HEK293 (cell line): ENCODE measurements around the gene PIK3C2G.

Source experiments
- CTCF ChIA-PET: fragments of 350-600 bp; formaldehyde crosslinking; extraction: SDS; loops from one replicate; lab custom pipeline; 2021; ENCODE audit warnings: antibody characterized with exemption; lab: Yijun Ruan, JAX
- POLR2A ChIA-PET: fragments of 300-600 bp; formaldehyde crosslinking; extraction: SDS; loops from one replicate; lab custom pipeline; 2020; ENCODE audit warnings: antibody characterized with exemption, inconsistent platforms; lab: Yijun Ruan, JAX
- H3K27ac ChIP-seq: fragments of 200-500 bp; sonication (Bioruptor generic); 2 replicates; pipeline ENCODE4 v1.5.1; 2014; ENCODE audit warnings: low read depth, low read length, control low read depth, inconsistent platforms; ENCODE audit errors: extremely low read depth
- H3K36me3 ChIP-seq, 2 experiments: fragments of 200-500 bp in 1 of 2; sonication (Bioruptor generic) in 1 of 2; 1 replicate in 1 of 2; 2 replicates in 1 of 2; pipeline ENCODE4 v1.5.1; 2014 to 2017; ENCODE audit warnings: inconsistent platforms in 2 of 2, low read length in 2 of 2; ENCODE audit not compliant: control insufficient read depth in 2 of 2, insufficient read depth in 1 of 2
- H3K4me1 ChIP-seq: fragments of 200-500 bp; sonication (Bioruptor generic); 2 replicates; pipeline ENCODE4 v1.5.1; 2014; ENCODE audit warnings: mild to moderate bottlenecking, low read length, inconsistent platforms; ENCODE audit not compliant: control insufficient read depth, insufficient read depth
- H3K4me3 ChIP-seq: 2 replicates; pipeline ENCODE4 v1.5.1; 2011; ENCODE audit warnings: low read depth, mild to moderate bottlenecking, control low read depth, low read length, moderate library complexity
- H3K9me3 ChIP-seq: fragments of 200-500 bp; sonication (Bioruptor generic); 2 replicates; pipeline ENCODE4 v1.5.1; 2014; ENCODE audit warnings: low read depth, low read length, inconsistent platforms; ENCODE audit not compliant: control insufficient read depth, insufficient read depth
- GLI2 ChIP-seq: fragments of 450-650 bp; formaldehyde crosslinking; IDR thresholded peaks from 2 replicates; pipeline ENCODE4; 2017; ENCODE audit warnings: missing biosample characterization, missing genetic modification characterization, low read depth, borderline replicate concordance
- GLIS2 ChIP-seq: fragments of 450-650 bp; formaldehyde crosslinking; IDR thresholded peaks from 2 replicates; pipeline ENCODE4 v1.5.1; 2016; ENCODE audit warnings: missing biosample characterization, missing genetic modification characterization
- KLF7 ChIP-seq: fragments of 450-650 bp; formaldehyde crosslinking; IDR thresholded peaks from 2 replicates; pipeline ENCODE4 v1.5.1; 2016; ENCODE audit warnings: missing biosample characterization, missing genetic modification characterization, borderline replicate concordance
- SCRT1 ChIP-seq: fragments of 450-650 bp; formaldehyde crosslinking; IDR thresholded peaks from 2 replicates; pipeline ENCODE4 v1.5.1; 2016; ENCODE audit warnings: missing biosample characterization, missing genetic modification characterization, borderline replicate concordance
- TCF7L2 ChIP-seq: IDR thresholded peaks from 2 replicates; pipeline ENCODE4 v1.6.1; 2011; ENCODE audit warnings: low read depth, mild to moderate bottlenecking, inconsistent platforms, low read length, moderate library complexity, borderline replicate concordance
- ZBTB21 ChIP-seq: fragments of 450-650 bp; formaldehyde crosslinking; IDR thresholded peaks from 2 replicates; pipeline ENCODE4 v1.5.1; 2017; ENCODE audit warnings: missing biosample characterization, missing genetic modification characterization
- ZNF138 ChIP-seq: fragments of 450-650 bp; formaldehyde crosslinking; IDR thresholded peaks from 2 replicates; pipeline ENCODE4 v1.5.1; 2016; ENCODE audit warnings: missing biosample characterization, missing genetic modification characterization, borderline replicate concordance
- ZNF174 ChIP-seq: fragments of 450-650 bp; formaldehyde crosslinking; IDR thresholded peaks from 2 replicates; pipeline ENCODE4 v1.5.0; 2017; ENCODE audit warnings: missing biosample characterization, mild to moderate bottlenecking, missing genetic modification characterization
- ZNF202 ChIP-seq: fragments of 450-650 bp; formaldehyde crosslinking; IDR thresholded peaks from 2 replicates; pipeline ENCODE4 v1.5.1; 2016; ENCODE audit warnings: missing biosample characterization, missing genetic modification characterization, borderline replicate concordance
- ZNF23 ChIP-seq: fragments of 450-650 bp; formaldehyde crosslinking; IDR thresholded peaks from 2 replicates; pipeline ENCODE4 v1.5.1; 2016; ENCODE audit warnings: missing biosample characterization, missing genetic modification characterization, borderline replicate concordance
- ZNF266 ChIP-seq: fragments of 450-650 bp; formaldehyde crosslinking; IDR thresholded peaks from 2 replicates; pipeline ENCODE4 v1.5.1; 2016; ENCODE audit warnings: missing biosample characterization, missing genetic modification characterization, low read depth
- ZNF292 ChIP-seq: fragments of 450-650 bp; formaldehyde crosslinking; IDR thresholded peaks from 2 replicates; pipeline ENCODE4 v1.5.1; 2016; ENCODE audit warnings: low read depth, missing biosample characterization, missing genetic modification characterization, borderline replicate concordance
- ZNF366 ChIP-seq: fragments of 450-650 bp; formaldehyde crosslinking; conservative IDR thresholded peaks from 2 replicates; pipeline ENCODE4 v1.5.1; 2016; ENCODE audit warnings: missing biosample characterization, missing genetic modification characterization
- ZNF423 ChIP-seq: fragments of 450-650 bp; formaldehyde crosslinking; IDR thresholded peaks from 2 replicates; pipeline ENCODE4 v1.5.1; 2016; ENCODE audit warnings: missing biosample characterization, missing genetic modification characterization
- ZNF555 ChIP-seq: fragments of 450-650 bp; formaldehyde crosslinking; conservative IDR thresholded peaks from 2 replicates; pipeline ENCODE4 v1.5.1; 2017; ENCODE audit warnings: missing biosample characterization, mild to moderate bottlenecking, missing genetic modification characterization, inconsistent platforms
- ZNF664 ChIP-seq: fragments of 450-650 bp; formaldehyde crosslinking; IDR thresholded peaks from 2 replicates; pipeline ENCODE4 v1.5.1; 2016; ENCODE audit warnings: missing biosample characterization, missing genetic modification characterization
- ZNF670 ChIP-seq: fragments of 450-650 bp; formaldehyde crosslinking; IDR thresholded peaks from 2 replicates; pipeline ENCODE4 v1.5.1; 2016; ENCODE audit warnings: missing biosample characterization, missing genetic modification characterization, low read depth
- ZNF830 ChIP-seq: fragments of 450-650 bp; IDR thresholded peaks from 2 replicates; pipeline ENCODE4 v1.5.0; 2018; ENCODE audit warnings: missing biosample characterization, missing genetic modification characterization, low read depth, mild to moderate bottlenecking, moderate library complexity
- ZNF837 ChIP-seq: fragments of 450-650 bp; formaldehyde crosslinking; IDR thresholded peaks from 2 replicates; pipeline ENCODE4 v1.5.1; 2016; ENCODE audit warnings: missing biosample characterization, missing genetic modification characterization
- TF ChIP-seq, protein P1 (sequence below): fragments of 450-650 bp; formaldehyde crosslinking; IDR thresholded peaks from 2 replicates; pipeline ENCODE4; 2016; ENCODE audit warnings: missing biosample characterization, missing genetic modification characterization
- TF ChIP-seq, protein P2 (sequence below): fragments of 450-650 bp; formaldehyde crosslinking; IDR thresholded peaks from 2 replicates; pipeline ENCODE4 v1.5.1; 2016; ENCODE audit warnings: missing biosample characterization, missing genetic modification characterization
- TF ChIP-seq, protein P3 (sequence below): fragments of 450-650 bp; formaldehyde crosslinking; IDR thresholded peaks from 2 replicates; pipeline ENCODE4 v1.5.1; 2016; ENCODE audit warnings: missing biosample characterization, missing genetic modification characterization
- TF ChIP-seq, protein P4 (sequence below): fragments of 450-650 bp; formaldehyde crosslinking; IDR thresholded peaks from 2 replicates; pipeline ENCODE4 v1.5.1; 2017; ENCODE audit warnings: missing biosample characterization, missing genetic modification characterization
- TF ChIP-seq, protein P5 (sequence below): fragments of 450-650 bp; formaldehyde crosslinking; IDR thresholded peaks from 2 replicates; pipeline ENCODE4 v1.5.1; 2016; ENCODE audit warnings: missing biosample characterization, missing genetic modification characterization
- TF ChIP-seq, protein P6 (sequence below): fragments of 450-650 bp; formaldehyde crosslinking; IDR thresholded peaks from 2 replicates; pipeline ENCODE4 v1.5.1; 2016; ENCODE audit warnings: missing biosample characterization, missing genetic modification characterization

The PIK3C2G gene

DNA sequence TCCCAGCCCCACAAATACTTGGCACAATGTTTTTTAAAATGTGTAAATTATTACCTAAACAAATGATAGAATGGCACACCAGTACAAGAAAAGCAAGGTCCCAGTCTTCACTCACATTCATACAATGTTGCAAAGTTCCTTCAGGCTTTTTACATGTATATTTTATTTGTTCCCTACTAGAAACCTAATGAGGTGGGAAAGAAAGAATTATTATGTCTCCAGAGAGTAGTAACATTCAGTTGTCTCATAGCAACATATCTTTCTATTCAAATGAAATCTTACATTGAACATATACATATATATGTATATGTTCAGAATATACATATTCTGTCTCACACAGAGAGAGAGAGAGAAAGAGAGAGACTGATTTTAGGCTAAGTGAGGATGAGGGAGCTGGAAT, 391.3 kb downstream of the PIK3C2G start (continued):
- no peak for TF ChIP-seq ZNF366

DNA sequence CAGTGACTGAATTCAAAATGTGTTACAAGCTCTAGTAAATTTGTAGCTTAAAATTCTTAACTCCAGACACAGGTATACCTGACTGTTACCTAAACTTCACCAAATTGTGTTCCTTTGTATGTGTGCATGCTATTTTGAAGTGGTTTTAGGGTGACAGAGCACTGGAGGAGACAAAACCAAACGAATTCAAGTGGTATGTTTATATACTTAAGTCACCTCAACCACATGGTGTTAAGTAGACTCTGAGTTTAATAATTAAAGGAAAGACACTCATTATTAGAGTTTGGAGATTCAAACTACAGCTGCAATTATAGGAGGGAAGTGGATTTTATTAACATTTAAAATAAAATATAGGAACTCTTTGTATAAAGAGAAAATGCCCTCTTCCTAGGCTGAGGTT, 392.1 kb downstream of the PIK3C2G start:
- ChIA-PET CTCF (no interaction called here), POLR2A (no interaction called here)
- Histone ChIP-seq H3K27ac (no peak overlapping the region), H3K36me3 (no peaks in the 10 kb centered on the region), H3K4me1 (no peaks in the 10 kb centered on the region), H3K4me3 (no peak overlapping the region), H3K9me3 (no peaks in the 10 kb centered on the region)
- TF ChIP-seq ZNF670 (tag by site-specific recombination) (no peak), ZBTB21 (tag by site-specific recombination) (no peak), TCF7L2 (no peak), ZNF837 (tag by site-specific recombination) (no peak), GLIS2 (no peak), GLI2 (tag by site-specific recombination) (no peak), ZNF138 (no peak), ZNF174 (tag by site-specific recombination) (no peak), ZNF664 (no peak), KLF7 (no peak)
- TF ChIP-seq, protein P1, sequence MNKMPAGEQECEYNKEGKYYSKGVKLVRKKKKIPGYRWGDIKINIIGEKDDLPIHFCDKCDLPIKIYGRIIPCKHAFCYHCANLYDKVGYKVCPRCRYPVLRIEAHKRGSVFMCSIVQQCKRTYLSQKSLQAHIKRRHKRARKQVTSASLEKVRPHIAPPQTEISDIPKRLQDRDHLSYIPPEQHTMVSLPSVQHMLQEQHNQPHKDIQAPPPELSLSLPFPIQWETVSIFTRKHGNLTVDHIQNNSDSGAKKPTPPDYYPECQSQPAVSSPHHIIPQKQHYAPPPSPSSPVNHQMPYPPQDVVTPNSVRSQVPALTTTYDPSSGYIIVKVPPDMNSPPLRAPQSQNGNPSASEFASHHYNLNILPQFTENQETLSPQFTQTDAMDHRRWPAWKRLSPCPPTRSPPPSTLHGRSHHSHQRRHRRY = no peak

DNA sequence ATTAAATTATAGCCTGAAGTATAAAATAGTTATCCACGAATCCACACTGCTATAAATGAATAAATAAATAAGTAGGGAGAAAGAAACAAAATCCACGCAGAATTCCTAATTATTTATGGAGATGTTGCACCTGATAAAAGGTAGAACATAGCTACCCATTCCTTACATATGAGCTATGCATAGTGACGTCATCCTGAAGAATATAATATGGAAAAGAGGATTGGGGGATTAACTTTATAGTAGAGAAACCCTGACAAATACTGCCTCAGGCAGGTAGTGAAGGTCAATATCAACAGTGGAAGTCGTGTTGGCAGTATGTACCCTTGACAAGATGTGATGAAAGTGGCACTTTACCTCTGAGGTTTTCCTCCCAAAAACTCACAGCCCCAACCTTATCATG, 394.0 kb downstream of the PIK3C2G start:
- CTCF ChIA-PET = no interaction called here
- Histone ChIP-seq H3K9me3 (no peaks in the 10 kb centered on the region), H3K4me1 (no peaks in the 10 kb centered on the region)
- TF ChIP-seq ZNF830 (no peak), SCRT1 (tag by site-specific recombination) (no peak), ZNF555 (tag by site-specific recombination) (no peak), ZNF202 (no peak), ZNF266 (tag by site-specific recombination) (no peak), ZNF423 (tag by site-specific recombination) (no peak), ZNF23 (tag by site-specific recombination) (no peak), ZNF292 (tag by site-specific recombination) (no peak)
- TF ChIP-seq, protein P2, sequence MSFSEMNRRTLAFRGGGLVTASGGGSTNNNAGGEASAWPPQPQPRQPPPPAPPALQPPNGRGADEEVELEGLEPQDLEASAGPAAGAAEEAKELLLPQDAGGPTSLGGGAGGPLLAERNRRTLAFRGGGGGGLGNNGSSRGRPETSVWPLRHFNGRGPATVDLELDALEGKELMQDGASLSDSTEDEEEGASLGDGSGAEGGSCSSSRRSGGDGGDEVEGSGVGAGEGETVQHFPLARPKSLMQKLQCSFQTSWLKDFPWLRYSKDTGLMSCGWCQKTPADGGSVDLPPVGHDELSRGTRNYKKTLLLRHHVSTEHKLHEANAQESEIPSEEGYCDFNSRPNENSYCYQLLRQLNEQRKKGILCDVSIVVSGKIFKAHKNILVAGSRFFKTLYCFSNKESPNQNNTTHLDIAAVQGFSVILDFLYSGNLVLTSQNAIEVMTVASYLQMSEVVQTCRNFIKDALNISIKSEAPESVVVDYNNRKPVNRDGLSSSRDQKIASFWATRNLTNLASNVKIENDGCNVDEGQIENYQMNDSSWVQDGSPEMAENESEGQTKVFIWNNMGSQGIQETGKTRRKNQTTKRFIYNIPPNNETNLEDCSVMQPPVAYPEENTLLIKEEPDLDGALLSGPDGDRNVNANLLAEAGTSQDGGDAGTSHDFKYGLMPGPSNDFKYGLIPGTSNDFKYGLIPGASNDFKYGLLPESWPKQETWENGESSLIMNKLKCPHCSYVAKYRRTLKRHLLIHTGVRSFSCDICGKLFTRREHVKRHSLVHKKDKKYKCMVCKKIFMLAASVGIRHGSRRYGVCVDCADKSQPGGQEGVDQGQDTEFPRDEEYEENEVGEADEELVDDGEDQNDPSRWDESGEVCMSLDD (tag by site-specific recombination) = no peak
- TF ChIP-seq, protein P3, sequence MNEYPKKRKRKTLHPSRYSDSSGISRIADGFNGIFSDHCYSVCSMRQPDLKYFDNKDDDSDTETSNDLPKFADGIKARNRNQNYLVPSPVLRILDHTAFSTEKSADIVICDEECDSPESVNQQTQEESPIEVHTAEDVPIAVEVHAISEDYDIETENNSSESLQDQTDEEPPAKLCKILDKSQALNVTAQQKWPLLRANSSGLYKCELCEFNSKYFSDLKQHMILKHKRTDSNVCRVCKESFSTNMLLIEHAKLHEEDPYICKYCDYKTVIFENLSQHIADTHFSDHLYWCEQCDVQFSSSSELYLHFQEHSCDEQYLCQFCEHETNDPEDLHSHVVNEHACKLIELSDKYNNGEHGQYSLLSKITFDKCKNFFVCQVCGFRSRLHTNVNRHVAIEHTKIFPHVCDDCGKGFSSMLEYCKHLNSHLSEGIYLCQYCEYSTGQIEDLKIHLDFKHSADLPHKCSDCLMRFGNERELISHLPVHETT (tag by site-specific recombination) = no peak
- TF ChIP-seq, protein P4, sequence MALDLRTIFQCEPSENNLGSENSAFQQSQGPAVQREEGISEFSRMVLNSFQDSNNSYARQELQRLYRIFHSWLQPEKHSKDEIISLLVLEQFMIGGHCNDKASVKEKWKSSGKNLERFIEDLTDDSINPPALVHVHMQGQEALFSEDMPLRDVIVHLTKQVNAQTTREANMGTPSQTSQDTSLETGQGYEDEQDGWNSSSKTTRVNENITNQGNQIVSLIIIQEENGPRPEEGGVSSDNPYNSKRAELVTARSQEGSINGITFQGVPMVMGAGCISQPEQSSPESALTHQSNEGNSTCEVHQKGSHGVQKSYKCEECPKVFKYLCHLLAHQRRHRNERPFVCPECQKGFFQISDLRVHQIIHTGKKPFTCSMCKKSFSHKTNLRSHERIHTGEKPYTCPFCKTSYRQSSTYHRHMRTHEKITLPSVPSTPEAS (tag by site-specific recombination) = no peak
- TF ChIP-seq, protein P5, sequence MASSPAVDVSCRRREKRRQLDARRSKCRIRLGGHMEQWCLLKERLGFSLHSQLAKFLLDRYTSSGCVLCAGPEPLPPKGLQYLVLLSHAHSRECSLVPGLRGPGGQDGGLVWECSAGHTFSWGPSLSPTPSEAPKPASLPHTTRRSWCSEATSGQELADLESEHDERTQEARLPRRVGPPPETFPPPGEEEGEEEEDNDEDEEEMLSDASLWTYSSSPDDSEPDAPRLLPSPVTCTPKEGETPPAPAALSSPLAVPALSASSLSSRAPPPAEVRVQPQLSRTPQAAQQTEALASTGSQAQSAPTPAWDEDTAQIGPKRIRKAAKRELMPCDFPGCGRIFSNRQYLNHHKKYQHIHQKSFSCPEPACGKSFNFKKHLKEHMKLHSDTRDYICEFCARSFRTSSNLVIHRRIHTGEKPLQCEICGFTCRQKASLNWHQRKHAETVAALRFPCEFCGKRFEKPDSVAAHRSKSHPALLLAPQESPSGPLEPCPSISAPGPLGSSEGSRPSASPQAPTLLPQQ (tag by site-specific recombination) = no peak
- TF ChIP-seq, protein P6, sequence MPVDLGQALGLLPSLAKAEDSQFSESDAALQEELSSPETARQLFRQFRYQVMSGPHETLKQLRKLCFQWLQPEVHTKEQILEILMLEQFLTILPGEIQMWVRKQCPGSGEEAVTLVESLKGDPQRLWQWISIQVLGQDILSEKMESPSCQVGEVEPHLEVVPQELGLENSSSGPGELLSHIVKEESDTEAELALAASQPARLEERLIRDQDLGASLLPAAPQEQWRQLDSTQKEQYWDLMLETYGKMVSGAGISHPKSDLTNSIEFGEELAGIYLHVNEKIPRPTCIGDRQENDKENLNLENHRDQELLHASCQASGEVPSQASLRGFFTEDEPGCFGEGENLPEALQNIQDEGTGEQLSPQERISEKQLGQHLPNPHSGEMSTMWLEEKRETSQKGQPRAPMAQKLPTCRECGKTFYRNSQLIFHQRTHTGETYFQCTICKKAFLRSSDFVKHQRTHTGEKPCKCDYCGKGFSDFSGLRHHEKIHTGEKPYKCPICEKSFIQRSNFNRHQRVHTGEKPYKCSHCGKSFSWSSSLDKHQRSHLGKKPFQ (tag by site-specific recombination) = no peak

More for the DNA sequence above, 394.0 kb downstream of the PIK3C2G start:
- no peaks in the 10 kb centered on the region for H3K36me3 ChIP-seq
- POLR2A ChIA-PET = no interaction called here
- H3K4me3 ChIP-seq = no peak overlapping the region
- no peak overlapping the region for H3K27ac ChIP-seq
